HG03460 (cell line): ENCODE measurements around the gene TASL.
"Not testable (repeated sequence)": the region's sequence is repeated elsewhere in the genome, so short reads cannot be mapped to it uniquely, and the experiment has no call there.

ENCODE experiments used
- ATAC-seq: cut with Tn5 transposase; IDR thresholded peaks from one replicate; pipeline ENCODE4 v1.9.1; 2021; ENCODE audit not compliant: unreplicated experiment

TASL gene, protein sequence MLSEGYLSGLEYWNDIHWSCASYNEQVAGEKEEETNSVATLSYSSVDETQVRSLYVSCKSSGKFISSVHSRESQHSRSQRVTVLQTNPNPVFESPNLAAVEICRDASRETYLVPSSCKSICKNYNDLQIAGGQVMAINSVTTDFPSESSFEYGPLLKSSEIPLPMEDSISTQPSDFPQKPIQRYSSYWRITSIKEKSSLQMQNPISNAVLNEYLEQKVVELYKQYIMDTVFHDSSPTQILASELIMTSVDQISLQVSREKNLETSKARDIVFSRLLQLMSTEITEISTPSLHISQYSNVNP

DNA sequence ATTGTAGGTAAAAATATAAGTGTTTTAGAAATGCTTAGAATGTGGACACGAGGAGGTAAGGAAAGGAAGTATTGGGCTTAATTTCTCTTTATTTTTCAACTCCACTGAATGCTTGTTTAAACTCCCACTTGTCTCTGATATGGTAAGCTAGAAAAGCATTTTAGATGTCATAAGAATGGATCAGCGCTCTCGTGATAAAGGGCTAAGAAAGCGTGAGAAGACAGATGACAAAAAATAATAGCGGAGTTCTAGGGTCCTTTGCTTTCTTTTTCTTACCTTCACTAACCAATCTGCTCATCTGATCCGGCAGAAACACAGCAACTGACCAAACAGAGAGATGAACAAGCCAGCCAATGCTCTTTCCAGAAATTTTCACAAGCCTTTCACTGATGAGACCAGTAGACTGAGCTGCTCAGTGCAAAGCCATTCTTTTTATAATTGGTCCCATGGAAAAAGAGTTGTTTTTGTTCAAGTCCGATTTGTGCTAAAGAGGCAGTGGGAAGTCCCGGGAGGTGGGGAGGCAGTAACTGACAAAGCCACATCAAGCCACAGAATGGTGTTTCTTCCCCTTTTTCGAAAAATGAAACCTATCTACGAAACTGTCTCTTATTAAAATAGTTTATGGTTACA is at the start of gene TASL:
Gene TASL (minus strand): TSS at position 405 of the 630 bp plus-strand sequence. CDS start 17,411 bp downstream, outside the sequence.
- ATAC-seq = peak; percentile 82

DNA sequence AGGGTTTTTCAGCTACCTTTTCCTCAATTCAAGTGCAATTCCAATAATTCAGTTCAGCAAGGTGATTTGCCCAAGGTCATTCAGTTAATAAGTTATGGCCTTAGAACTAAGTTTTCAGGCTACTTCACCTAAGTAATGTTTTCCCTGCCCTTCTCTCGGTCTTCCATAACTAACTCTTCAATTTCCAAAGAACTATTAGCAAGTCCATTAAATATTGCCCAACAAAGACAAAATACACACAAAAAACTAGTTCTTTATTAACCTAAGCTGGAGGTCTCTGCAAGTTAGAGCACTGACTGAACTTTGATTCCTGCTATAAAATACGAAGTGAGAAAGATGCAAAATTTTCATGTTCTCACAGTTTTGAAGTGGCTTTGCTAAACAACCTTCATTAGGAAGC is 48.8 kb upstream of the TASL start:
- ATAC-seq = no peak

DNA sequence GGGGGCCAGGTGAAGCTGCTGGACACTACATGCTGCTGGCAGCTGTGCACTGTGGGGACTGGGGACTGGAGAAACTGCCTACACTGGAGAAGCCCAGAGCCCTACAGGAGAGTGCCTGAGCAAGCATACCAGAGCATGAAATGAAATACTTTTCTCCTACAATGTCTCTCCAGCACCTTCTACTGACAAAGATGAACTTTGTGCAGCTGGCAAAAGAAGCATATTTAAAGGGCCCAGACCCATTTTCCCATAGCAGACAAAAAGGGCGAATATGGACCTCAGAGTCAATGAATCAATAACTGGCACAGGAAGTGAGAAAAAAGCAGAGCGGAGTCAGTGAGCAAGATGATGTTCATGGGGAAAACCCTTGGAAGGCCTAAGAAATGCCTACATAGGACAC is 44.8 kb upstream of the TASL start:
- no peak for ATAC-seq

DNA sequence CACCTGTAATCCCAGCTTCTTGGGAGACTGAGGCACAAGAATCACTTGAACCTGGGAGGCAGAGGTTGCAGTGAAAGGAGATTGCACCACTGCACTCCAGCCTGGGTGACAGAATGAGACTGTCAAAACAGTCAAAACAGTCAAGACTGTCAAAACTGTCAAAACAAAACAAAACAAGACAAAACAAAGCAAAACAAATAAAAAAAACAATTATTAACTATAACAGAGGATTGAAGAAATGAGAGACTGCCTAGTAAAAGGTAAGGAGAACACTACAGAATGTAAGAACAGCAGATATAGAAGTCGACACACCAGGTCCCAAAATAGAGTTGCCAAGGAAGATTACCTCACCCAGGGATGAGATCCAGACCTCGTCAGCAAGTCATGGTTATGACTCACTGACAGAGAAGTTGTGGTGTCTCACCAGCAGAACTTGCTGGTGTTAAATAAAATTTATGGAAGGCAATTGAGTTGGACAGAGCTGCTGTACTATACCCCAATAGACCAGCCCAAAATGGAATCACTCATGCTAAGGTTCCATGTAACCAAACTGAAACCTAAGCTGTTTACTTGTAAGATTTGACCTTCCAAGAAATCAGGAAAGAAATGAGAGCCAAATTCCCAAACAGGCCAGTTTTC is 43.5 kb upstream of the TASL start:
- no peak for ATAC-seq

DNA sequence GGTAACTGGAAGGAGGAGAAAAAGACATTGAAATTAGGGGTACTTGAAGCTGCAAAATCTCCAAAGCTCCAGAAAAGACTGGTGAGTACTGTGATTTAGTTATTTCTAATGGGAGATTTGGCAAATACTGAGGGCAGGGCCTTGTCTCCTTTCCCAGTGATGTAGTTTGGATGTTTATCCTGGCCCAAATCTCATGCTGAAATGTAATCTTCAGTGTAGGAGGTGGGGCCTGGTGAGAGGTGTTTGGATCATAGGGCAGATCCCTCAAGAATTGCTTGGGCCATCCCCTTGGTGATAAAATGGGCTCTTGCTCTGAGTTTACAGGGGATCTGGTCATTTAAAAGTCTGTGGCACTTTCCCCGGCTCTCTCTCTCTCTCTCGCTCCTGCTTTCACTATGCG is 42.6 kb upstream of the TASL start:
- ATAC-seq = no peak

DNA sequence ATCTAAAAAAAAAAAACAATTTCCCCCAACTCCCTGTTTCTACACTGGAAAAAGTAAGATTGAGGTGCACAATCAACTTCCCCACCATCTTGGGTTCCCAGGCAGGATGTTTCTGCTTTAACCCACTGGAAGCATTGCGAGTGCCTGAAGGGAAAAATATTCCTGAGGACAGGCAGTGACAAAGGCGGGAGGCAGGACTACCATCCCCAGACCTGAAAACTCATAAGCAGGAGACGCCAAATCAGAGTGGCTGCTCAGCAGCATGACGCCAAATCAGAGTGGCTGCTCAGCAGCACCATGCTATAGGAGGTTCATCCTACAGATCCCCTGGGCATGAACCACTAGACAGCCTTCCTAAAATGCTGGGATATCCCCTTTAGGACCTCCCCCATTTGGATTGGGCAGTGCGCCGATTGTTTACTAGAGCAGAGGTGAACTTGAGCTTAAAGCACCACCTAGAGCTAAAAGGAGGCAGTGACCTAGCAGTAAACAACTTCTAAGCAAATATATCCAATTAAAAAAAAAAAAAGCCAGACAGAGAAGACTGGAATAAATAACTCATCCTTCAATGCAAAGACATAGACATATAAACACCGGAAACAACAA is 40.7 kb upstream of the TASL start:
- ATAC-seq = no peak

DNA sequence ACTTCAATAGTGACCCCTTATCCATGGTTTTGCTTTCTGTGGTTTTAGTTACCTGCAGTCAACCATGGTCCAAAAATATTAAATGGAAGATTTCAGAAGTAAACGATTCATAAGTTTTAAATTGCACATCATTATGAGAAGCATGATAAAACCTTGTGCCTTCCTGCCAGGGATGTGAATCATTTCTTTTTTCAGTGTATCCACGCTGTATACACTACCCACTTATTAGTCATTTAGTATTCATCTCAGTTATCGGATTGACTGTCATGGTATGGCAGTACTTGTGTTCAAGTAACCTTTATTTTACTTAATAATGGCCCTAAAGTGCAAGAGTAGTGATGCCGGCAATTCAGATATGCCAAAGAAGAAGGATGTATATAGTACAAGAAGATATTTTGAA is 37.7 kb upstream of the TASL start:
- no peak for ATAC-seq

DNA sequence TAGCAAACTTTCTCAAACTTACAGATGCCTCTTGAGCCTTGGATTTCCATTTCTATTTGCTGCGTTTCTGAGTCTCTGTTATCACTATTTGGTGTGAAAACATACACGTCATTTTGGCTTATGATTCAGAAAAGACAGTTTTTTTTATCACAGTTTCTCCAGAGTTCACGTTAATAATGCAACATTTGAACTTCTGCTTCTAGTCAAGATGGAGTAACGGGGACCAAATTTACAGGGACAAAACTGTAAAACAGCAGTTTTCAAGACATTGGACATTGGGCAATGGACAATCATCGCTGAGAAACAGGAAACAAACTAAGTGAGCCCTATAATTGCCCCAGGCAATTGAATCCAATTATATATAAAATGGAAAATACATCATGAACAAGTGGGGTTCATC is 36.2 kb upstream of the TASL start:
- ATAC-seq = no peak

DNA sequence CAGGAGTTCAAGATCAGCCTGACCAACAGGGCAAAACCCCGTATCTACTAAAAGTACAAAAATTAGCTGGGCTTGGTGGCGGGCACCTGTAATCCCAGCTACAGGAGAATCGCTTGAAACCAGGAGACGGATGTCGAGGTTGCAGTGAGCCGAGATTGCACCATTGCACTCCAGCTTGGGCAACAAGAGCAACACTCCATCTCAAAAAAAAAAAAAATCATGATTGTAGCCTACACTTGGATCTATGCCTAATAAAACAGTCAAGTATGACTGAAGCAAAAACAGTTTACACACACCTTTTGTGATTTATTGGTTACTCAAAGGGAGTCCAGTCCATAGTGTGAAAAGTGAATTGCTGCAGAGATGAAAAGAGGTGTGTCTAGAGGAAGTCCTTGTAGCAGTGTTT is 34.7 kb upstream of the TASL start:
- ATAC-seq = no peak

DNA sequence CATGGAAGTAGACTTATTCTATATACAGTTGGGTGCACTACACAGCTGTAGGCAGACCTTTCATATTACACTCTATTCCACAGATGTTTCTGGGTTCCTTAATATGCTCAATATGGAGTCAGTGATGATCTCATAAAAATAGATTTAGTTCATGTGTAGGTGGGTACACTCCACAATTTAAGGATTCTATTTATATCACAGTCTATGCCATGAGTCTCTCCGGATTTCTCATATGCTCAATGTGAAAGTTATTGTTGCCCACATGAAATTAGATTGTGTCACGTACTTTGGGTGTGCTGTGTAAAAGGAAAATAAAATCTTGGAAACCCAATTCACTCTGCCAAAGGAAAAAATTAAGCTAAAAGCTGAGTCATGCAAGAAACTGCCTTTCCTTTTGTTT is 32.5 kb upstream of the TASL start:
- no peak for ATAC-seq

DNA sequence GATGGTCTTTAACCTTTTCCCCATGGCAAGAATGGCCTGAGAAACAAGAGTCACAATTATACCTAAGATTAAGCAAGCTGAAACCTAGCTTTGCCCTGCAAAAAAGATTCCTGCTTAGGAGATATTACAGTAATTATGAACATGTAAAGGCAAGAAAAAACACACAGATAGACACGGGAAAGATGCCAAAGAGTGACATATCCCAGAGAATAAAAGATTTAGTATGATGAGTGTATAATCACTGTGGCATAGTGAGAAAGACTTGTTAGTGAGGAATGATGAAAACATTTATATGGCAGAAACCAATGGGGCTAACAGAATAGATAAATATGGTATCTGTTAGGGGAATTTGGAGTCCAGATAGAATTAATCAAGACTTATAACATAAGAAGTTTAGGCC is 29.6 kb upstream of the TASL start:
- no peak for ATAC-seq

DNA sequence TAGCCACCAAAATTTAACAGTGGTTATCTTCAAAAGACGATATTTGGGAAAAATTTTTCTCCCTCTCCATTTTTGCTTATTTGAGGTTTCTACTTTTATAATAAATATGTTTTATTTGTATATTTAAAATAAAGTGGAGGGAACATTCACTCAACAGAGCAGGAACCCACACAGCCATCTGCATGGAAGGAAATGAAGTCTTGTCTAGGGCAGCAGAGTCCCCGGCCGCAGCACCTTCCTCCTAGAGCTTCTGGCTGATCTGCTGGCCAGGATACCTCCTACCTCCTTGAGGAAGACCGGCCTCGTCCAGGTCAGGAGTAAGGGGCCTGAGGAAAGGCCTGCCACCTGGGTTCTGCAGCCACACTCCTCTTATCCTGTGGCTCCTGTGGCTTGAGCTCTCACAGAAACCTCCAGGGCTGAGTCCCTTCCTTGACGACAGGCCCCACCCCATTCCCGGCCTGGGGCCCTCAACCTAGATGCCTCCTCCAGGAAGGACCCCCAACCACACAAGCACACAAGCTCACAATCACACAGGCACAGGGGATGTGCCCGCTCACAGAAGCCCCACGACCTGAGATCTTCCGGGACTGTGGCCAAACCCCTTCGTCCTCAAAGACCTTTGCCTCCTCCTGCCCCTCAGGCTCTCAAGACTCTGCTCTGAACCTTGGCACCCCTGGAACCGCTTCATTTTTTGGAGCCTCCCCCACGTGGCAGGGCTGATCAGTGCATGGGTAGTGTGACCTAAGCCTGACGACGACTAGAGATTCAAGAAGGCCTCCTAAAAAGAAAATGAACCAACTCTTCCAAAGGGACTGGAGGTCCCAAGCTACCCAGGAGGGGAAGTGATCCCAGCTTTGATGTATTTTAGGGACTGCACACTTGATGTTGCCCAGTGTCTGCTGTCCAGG is 23.0 kb upstream of the TASL start:
- ATAC-seq = not testable (repeated sequence)

DNA sequence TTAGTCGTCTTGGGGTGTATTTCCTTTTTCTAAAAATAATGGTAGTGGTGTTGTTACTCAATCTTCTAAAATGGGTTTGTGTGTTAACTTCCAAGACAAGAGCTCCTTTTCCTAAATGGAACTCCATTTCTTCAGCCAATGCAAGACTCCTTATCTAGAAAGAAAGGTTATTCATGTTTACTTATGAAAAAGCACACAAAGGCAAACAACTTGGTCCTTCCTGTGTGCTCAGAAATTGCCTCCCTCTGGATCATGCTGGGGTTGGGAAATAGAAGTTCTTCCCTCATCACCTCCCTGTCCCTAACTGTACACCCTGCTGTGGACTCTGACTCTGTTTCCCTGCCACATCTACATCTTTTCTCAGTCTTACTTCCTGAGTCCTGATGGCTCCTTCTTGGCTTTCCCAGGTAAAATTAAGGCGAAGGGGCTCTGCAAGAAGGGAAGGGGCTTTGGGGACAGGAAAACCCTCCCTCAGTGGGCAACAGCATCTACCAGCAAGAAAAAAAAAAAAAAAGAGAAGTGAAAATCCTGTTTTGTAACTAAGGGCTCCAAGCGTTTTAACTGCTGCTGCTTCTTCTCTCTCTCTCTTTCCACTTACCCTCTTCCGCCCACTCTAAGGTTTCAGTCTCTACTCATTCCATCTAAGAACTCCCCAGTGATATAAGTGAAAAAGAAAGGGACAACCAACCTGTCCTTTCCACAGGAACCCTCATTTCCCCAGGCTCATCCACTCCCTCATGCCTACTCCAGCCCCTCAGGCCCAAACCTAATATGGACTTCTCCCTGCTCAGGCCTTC is 19.8 kb upstream of the TASL start:
- ATAC-seq = peak; percentile 82

DNA sequence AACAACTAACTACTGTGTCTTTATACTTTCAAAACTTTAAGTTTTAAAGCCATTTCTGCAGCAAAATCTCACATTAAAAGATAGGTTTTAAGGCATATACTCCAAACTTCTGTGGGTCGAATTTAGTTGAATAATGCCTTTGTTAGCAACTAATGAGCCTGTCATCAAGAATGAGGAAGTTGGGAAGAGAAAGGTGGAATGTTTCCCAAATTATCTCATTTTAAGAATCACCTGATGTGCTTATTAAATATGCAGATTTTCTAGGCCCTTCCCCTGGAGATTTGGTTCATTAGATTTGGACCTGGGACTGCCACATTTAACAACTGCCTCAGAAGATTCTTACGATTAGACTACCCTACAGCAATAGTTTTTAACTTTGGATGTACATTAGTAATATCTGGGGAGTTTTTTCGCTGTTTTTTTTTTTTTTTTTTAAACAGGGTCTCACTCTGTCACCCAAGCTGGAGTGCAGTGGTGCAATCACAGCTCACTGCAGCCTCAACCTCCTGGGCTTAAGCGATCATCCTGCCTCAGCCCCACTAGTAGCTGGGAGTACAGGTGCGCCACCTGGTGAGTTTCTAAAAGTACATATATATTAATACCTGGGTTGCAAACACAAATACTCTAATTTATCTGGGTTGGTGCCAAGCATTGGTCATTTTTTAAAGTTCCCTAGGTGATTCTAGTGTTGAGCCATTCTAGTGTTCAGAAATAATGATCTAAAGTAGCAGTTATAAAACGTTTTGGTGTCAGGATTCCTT is 16.1 kb upstream of the TASL start:
- peak; percentile 55 for ATAC-seq

DNA sequence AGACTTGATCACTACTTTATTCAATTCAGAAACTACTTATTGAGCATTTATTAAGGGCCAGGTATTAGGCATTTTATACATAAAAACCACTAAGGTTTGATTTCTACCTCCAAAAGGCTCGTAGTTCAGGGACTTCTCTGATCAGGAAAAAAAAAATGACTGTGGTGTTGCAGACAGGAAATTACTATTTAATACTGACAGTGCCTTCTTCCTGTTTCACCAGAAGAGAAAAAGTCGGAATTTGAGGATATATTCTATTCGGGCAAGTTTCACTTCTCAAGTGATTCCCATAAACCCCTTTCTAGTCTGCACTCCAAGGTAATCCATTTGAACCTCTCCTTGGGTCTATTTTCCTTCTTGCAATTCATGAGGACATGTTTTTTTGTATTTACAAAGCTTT is 15.3 kb upstream of the TASL start:
- ATAC-seq = no peak

DNA sequence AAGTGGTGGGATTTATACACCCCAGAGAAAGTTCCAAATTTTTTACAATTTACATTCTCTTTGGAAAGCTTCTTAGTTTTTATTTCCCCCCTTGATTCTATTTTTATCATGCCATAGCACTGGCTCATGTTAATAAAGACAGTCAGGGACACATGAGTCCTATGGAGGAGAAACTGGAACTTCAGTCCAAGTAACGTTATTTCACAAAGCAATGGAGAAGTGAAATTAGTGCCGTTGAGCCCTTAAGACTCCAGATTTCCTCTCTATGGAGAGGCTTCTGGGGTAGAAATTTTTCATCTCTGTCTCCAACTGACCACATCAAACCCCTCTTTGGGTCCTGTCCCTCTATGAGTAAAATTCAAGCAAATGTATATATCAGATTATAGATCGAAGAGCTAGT is 12.8 kb upstream of the TASL start:
- ATAC-seq = no peak

DNA sequence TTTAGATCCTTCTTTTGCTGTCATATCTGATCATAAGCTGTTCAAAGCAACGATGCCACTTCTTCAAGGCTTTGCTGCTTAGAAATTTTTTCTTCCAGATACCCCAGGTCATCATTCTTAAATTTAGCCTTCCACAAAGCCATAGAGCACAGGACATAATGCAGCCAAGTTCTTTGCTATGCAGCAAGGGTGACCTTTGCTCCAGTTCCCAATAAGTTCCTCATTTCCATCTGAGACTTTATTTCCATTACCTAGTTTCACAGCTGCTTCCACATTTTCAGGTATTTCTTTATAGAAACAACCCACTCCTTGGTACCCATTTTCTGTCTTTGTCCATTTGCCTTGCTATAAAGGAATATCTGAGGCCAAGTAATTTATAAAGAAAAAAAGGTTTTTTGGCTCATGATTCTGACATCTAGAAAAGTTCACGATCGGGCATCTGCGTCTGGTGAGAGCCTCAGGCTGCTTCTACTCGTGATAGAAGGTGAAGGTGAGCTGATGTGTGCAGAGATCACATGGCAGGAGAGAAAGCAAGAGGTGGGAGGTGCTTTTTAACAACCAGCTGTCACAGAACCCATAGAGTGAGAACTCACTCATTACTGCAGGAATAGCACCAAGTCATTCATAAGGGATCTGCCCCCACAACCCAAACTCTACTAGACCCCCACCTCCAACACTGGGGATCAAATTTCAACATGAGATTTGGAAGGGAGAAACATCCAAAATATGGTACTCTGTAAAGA is 11.8 kb upstream of the TASL start:
- peak; percentile 46 for ATAC-seq

DNA sequence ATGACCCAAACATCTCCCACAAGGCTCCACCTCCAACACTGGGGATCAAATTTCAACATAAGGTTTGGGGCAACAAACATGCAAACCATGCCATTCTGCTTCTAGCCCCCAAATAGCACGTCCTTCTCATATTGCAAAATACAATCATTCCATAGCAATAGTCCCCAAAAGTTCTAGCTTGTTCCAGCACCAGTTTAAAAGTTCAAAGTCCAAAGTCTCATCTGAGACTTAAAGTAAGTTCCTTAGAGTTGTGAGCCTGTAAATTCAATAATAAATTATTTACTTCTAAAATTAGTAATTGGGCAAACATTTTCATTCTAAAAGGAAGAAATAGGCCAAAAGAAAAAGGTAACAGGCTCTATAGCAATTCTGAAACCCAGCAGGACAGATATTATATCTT is 8.9 kb upstream of the TASL start:
- ATAC-seq = no peak

DNA sequence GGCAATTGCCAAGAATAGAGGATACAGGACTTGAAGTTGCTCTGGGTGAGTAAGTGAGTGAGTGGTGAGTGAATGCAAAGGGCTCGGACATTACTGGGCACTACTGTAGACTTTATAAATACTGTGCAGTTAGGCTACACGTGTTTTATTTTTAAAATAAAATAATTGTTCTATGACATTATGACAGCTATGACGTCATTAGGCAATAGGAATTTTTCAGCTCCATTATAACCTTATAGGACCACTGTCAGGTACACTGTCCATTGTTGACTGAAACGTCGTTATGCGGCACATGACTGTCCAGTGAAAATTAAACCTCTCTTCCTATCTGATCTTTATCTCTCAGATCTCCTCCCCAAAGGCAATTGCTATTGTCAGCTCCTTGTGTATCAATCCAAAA is 5.1 kb upstream of the TASL start:
- ATAC-seq = no peak
